Mesothelial cell of epicardium (in vitro differentiated cells): ENCODE measurements around the gene GOLGA1. TPM values are rescaled to one million over a fixed set of nuclear protein-coding genes. Genes with fewer than 3 reads are reported as not detected.

Experiments
- DNase-seq, 2 experiments: peaks; one replicate each; pipeline ENCODE4 v3.0.0; 2021; ENCODE audit warnings: low spot score in 2 of 2; ENCODE audit not compliant: unreplicated experiment in 2 of 2
- H3K27ac Mint-ChIP-seq: 2 replicates; pipeline ENCODE4 v1.8.0; 2021; ENCODE audit warnings: mixed read lengths
- H3K27me3 Mint-ChIP-seq: 2 replicates; pipeline ENCODE4 v1.8.0; 2021; ENCODE audit warnings: low read depth, mixed read lengths
- H3K36me3 Mint-ChIP-seq: 2 replicates; pipeline ENCODE4 v1.8.0; 2021; ENCODE audit warnings: mixed read lengths
- H3K4me1 Mint-ChIP-seq: 2 replicates; pipeline ENCODE4 v1.8.0; 2021; ENCODE audit warnings: mixed read lengths
- H3K4me3 Mint-ChIP-seq: 2 replicates; pipeline ENCODE4 v1.8.0; 2021; ENCODE audit warnings: mild to moderate bottlenecking, moderate library complexity, mixed read lengths
- H3K9me3 Mint-ChIP-seq: 2 replicates; pipeline ENCODE4 v1.8.0; 2021; ENCODE audit warnings: mixed read lengths
- CTCF ChIP-seq: fragments of 200-600 bp; sonication (generic); IDR thresholded peaks from one replicate; pipeline ENCODE4 v1.5.0; 2021; ENCODE audit warnings: antibody characterized with exemption; ENCODE audit not compliant: unreplicated experiment
- total RNA-seq: library from RNA; stranded (reverse); gene quantifications from 3 replicates; pipeline ENCODE4 v1.2.1, GENCODE V29; 2021

The GOLGA1 gene
- total RNA-seq, 1 donor from 2014 or later = 23.6 TPM

- H3K4me3 Mint-ChIP-seq = no peak overlapping the region
- peaks cover 7% of the 10 kb centered on the region for H3K36me3 Mint-ChIP-seq
- no peak for TF ChIP-seq CTCF
- no peak for DNase-seq
- peaks cover 7% of the 10 kb centered on the region for H3K4me1 Mint-ChIP-seq
- no peaks in the 10 kb centered on the region for H3K27me3 Mint-ChIP-seq
- H3K27ac Mint-ChIP-seq = no peak overlapping the region
- no peaks in the 10 kb centered on the region for H3K9me3 Mint-ChIP-seq
Observed at GRCh38 chr9:124946167-124946566, 5.3 kb upstream of the GOLGA1 start.

- peak overlapping the region; percentile 94 for H3K4me3 Mint-ChIP-seq
- peak overlapping the region; percentile 99 for H3K27ac Mint-ChIP-seq
- H3K4me1 Mint-ChIP-seq = peaks cover 13% of the 10 kb centered on the region
- peaks cover 2% of the 10 kb centered on the region for H3K36me3 Mint-ChIP-seq
- H3K9me3 Mint-ChIP-seq = no peaks in the 10 kb centered on the region
- DNase-seq = peak; percentile 23 to 62
- TF ChIP-seq CTCF = no peak
- H3K27me3 Mint-ChIP-seq = no peaks in the 10 kb centered on the region
Observed at GRCh38 chr9:124941679-124942561, 1.0 kb upstream of the GOLGA1 start.

- H3K27ac Mint-ChIP-seq = peak overlapping the region; percentile 91
- H3K27me3 Mint-ChIP-seq = no peaks in the 10 kb centered on the region
- no peak for DNase-seq
- H3K9me3 Mint-ChIP-seq = no peaks in the 10 kb centered on the region
- peak overlapping the region; percentile 94 for H3K4me3 Mint-ChIP-seq
- TF ChIP-seq CTCF = no peak
- peaks cover 7% of the 10 kb centered on the region for H3K36me3 Mint-ChIP-seq
- H3K4me1 Mint-ChIP-seq = peaks cover 13% of the 10 kb centered on the region
Observed at GRCh38 chr9:124940521-124940893, 376 bp downstream of the GOLGA1 start.

- no peak for TF ChIP-seq CTCF
- H3K27ac Mint-ChIP-seq = peak overlapping the region; percentile 91
- no peak for DNase-seq
- H3K9me3 Mint-ChIP-seq = no peaks in the 10 kb centered on the region
- H3K36me3 Mint-ChIP-seq = peaks cover 7% of the 10 kb centered on the region
- H3K27me3 Mint-ChIP-seq = no peaks in the 10 kb centered on the region
- peaks cover 13% of the 10 kb centered on the region for H3K4me1 Mint-ChIP-seq
- H3K4me3 Mint-ChIP-seq = peak overlapping the region; percentile 94
Observed at GRCh38 chr9:124939944-124940343, 939 bp downstream of the GOLGA1 start.

GRCh38 chr9:124934290-124934689 lies 6.6 kb downstream of the GOLGA1 start:
- H3K27ac Mint-ChIP-seq = peak overlapping the region; percentile 7
- H3K9me3 Mint-ChIP-seq = no peaks in the 10 kb centered on the region
- DNase-seq = no peak
- H3K27me3 Mint-ChIP-seq = no peaks in the 10 kb centered on the region
- TF ChIP-seq CTCF = no peak
- H3K4me3 Mint-ChIP-seq = no peak overlapping the region
- H3K4me1 Mint-ChIP-seq = no peaks in the 10 kb centered on the region
- peaks cover 20% of the 10 kb centered on the region for H3K36me3 Mint-ChIP-seq
